Cardiac fibroblast (primary cell): ENCODE data around the gene OR13A1.
"Not testable (repeated sequence)": the region's sequence is repeated elsewhere in the genome, so short reads cannot be mapped to it uniquely, and the experiment has no call there.

Experiments
- DNase-seq, 2 donors: peaks; one replicate each; pipeline versions ENCODE4 v3.0.0 to v3.0.0-alpha.2; 2010; ENCODE audit warnings: low read depth in 2 of 2
- H3K4me3 ChIP-seq, 2 donors: replicated peaks in 1 of 2; 1 replicate in 1 of 2; 2 replicates in 1 of 2; pipeline ENCODE4 v1.5.1; 2011; ENCODE audit warnings: low read depth in 2 of 2, low read length in 2 of 2, mild to moderate bottlenecking in 2 of 2, moderate library complexity in 1 of 2
- CTCF ChIP-seq: IDR thresholded peaks from one replicate; pipeline ENCODE4 v1.5.1; 2011; ENCODE audit warnings: low read depth, mild to moderate bottlenecking, low read length, inconsistent platforms

The OR13A1 gene

GRCh38 chr10:45339894-45340293 lies 24.5 kb upstream of the OR13A1 start:
- TF ChIP-seq CTCF, result no peak
- no peak for DNase-seq
- no peak overlapping the region for H3K4me3 ChIP-seq

- DNase-seq, H3K4me3 ChIP-seq: not testable (repeated sequence)
Measured at GRCh38 chr10:45331824-45332223, 16.4 kb upstream of the OR13A1 start.

- DNase-seq, H3K4me3 ChIP-seq: not testable (repeated sequence)
Measured at GRCh38 chr10:45326864-45327263, 11.5 kb upstream of the OR13A1 start.

GRCh38 chr10:45325116-45325515 lies 9.7 kb upstream of the OR13A1 start:
- H3K4me3 ChIP-seq, result no peak overlapping the region
- DNase-seq, result no peak
- no peak for TF ChIP-seq CTCF

GRCh38 chr10:45319702-45320101 lies 4.3 kb upstream of the OR13A1 start:
- no peak overlapping the region for H3K4me3 ChIP-seq
- no peak for DNase-seq
- no peak for TF ChIP-seq CTCF

GRCh38 chr10:45313264-45313873 lies 2.0 kb downstream of the OR13A1 start:
- TF ChIP-seq CTCF, result no peak
- no peak for DNase-seq
- no peak overlapping the region for H3K4me3 ChIP-seq

GRCh38 chr10:45308707-45309106 lies 6.7 kb downstream of the OR13A1 start:
- TF ChIP-seq CTCF, result no peak

GRCh38 chr10:45302573-45302972 lies 12.8 kb downstream of the OR13A1 start:
- no peak for TF ChIP-seq CTCF
- DNase-seq, result peak in 1 of 2 donors; percentile 11
- no peak overlapping the region for H3K4me3 ChIP-seq

More at GRCh38 chr10:45308707-45309106, 6.7 kb downstream of the OR13A1 start:
- no peak overlapping the region for H3K4me3 ChIP-seq
- no peak for DNase-seq

GRCh38 chr10:45298341-45298955 lies 17.0 kb downstream of the OR13A1 start:
- H3K4me3 ChIP-seq, result not testable (repeated sequence)

More at GRCh38 chr10:45298341-45298955, 17.0 kb downstream of the OR13A1 start:
- DNase-seq, result not testable (repeated sequence)
